Activated CD4-positive, CD25-positive, alpha-beta regulatory T cell treated with anti-CD3 and anti-CD28 coated beads, Interleukin-2, amount 50 U/mL, for 24 hours (primary cell): ENCODE measurements around the gene PTPRN2.

ENCODE experiments used
- ATAC-seq, 2 donors: fragments of 150-1000 bp; cut with Tn5 transposase; one replicate each; pipeline ENCODE4 v1.10.0; 2021; ENCODE audit warnings: mild to moderate bottlenecking in 1 of 2, moderate library complexity in 1 of 2

PTPRN2 gene

GRCh38 chr7:158272509-158273137 is 315.0 kb downstream of the PTPRN2 start:
- no peak for ATAC-seq

GRCh38 chr7:158272091-158272490 is 315.5 kb downstream of the PTPRN2 start:
- ATAC-seq = no peak

GRCh38 chr7:158271646-158272045 is 316.0 kb downstream of the PTPRN2 start:
- ATAC-seq = no peak

GRCh38 chr7:158270856-158271413 is 316.7 kb downstream of the PTPRN2 start:
- no peak for ATAC-seq

GRCh38 chr7:158270106-158270775 is 317.4 kb downstream of the PTPRN2 start:
- ATAC-seq = no peak

GRCh38 chr7:158268816-158269535 is 318.6 kb downstream of the PTPRN2 start:
- no peak for ATAC-seq

GRCh38 chr7:158267742-158268435 is 319.7 kb downstream of the PTPRN2 start:
- no peak for ATAC-seq

- ATAC-seq = no peak
These were observed 320.5 kb downstream of the PTPRN2 start for GRCh38 chr7:158266817-158267741.

GRCh38 chr7:158266426-158266816 is 321.2 kb downstream of the PTPRN2 start:
- ATAC-seq = no peak

- ATAC-seq = no peak
These were observed 321.9 kb downstream of the PTPRN2 start for GRCh38 chr7:158265743-158266080.

- ATAC-seq = no peak
These were observed 322.5 kb downstream of the PTPRN2 start for GRCh38 chr7:158264881-158265742.

- no peak for ATAC-seq
These were observed 323.5 kb downstream of the PTPRN2 start for GRCh38 chr7:158263964-158264748.

- ATAC-seq = no peak
These were observed 324.3 kb downstream of the PTPRN2 start for GRCh38 chr7:158263110-158263963.

GRCh38 chr7:158262284-158263109 is 325.1 kb downstream of the PTPRN2 start:
- no peak for ATAC-seq

GRCh38 chr7:158261362-158262235 is 326.0 kb downstream of the PTPRN2 start:
- no peak for ATAC-seq

- ATAC-seq = no peak
These were observed 326.9 kb downstream of the PTPRN2 start for GRCh38 chr7:158260567-158261361.
